Measurements from ENCODE around the gene PECR. TPM values are rescaled to one million over a fixed set of nuclear protein-coding genes. Genes with fewer than 3 reads are reported as not detected.
"Not testable (repeated sequence)": the region's sequence is repeated elsewhere in the genome, so short reads cannot be mapped to it uniquely, and the experiment has no call there.

PECR gene
- total RNA-seq, 1 experiment from 2014 or later: 15.3 TPM

- no peak for TF ChIP-seq CTCF (conservative IDR thresholded peaks at IDR 0.05)
- Histone ChIP-seq H4K8ac (replicated peaks; ENCODE audit: insufficient read length, low read depth, low read length) (no peak overlapping the region), H3T11ph (ENCODE audit: low read length) (no peak overlapping the region), H3K56ac (ENCODE audit: insufficient read length, low read depth, low read length) (no peak overlapping the region), H3K4ac (ENCODE audit: low read depth, low read length) (no peak overlapping the region), H4K91ac (ENCODE audit: insufficient read length, low read depth, low read length) (no peak overlapping the region), H2BK12ac (ENCODE audit: insufficient read length, low read depth, low read length) (no peak overlapping the region), H3K18ac (ENCODE audit: insufficient read length, low read depth, low read length) (no peak overlapping the region), H3K9ac (ENCODE audit: extremely low read depth, insufficient read length, low read length) (peak overlapping the region; percentile 91), H3K79me1 (ENCODE audit: insufficient read depth, low read depth, low read length, poor library complexity, severe bottlenecking) (no peaks in the 10 kb centered on the region), H3K23ac (ENCODE audit: insufficient read length, low read depth, low read length) (no peak overlapping the region), H3K4me1 (ENCODE audit: insufficient read depth, low read length) (no peaks in the 10 kb centered on the region), H3K79me2 (ENCODE audit: insufficient read depth, low read length) (peaks cover 15% of the 10 kb centered on the region; the same call in 1 of the 2 replicates), H2BK20ac (ENCODE audit: low read depth, low read length, poor library complexity, severe bottlenecking) (no peak overlapping the region), H2BK120ac (ENCODE audit: low read depth, low read length, poor library complexity, severe bottlenecking) (no peak overlapping the region), H4K5ac (ENCODE audit: insufficient read length, low read depth, low read length) (no peak overlapping the region), H3K27ac (ENCODE audit: insufficient read length, low read depth, low read length) (no peak overlapping the region), H4K20me1 (ENCODE audit: control insufficient read depth, insufficient read depth, insufficient read length) (no peaks in the 10 kb centered on the region), H3K23me2 (ENCODE audit: insufficient read length, low read depth, low read length, poor library complexity, severe bottlenecking) (peaks cover 6% of the 10 kb centered on the region), H2BK5ac (ENCODE audit: insufficient read length, low read length) (no peak overlapping the region), H2AFZ (ENCODE audit: low read length) (no peak overlapping the region), H2BK15ac (ENCODE audit: low read depth, low read length) (no peak overlapping the region), H3K4me2 (ENCODE audit: insufficient read depth, insufficient read length, low read length) (peak overlapping the region; percentile 91), H3K14ac (ENCODE audit: insufficient read depth, low read length) (no peak overlapping the region), H3K27me3 (ENCODE audit: insufficient read depth, low read length) (no peaks in the 10 kb centered on the region), H3K9me3 (ENCODE audit: control insufficient read depth, low read depth, low read length) (no peaks in the 10 kb centered on the region), H2AK5ac (ENCODE audit: insufficient read length, low read length) (no peak overlapping the region)
- H3K36me3 Mint-ChIP-seq (ENCODE audit: insufficient read depth in 1 of 3, low read depth in 3 of 3): peaks cover 2 to 9% (median 2%) of the 10 kb centered on the region in 3 experiments; a peak in 5 of 7 replicates
- WGBS (ENCODE audit: extremely low coverage, insufficient read length, low lambda C conversion rate): no CpG with 5 or more reads among the region's 6 CpGs
- no peak overlapping the region for H3K27ac Mint-ChIP-seq
- DNase-seq: no peak
- H3K9me3 Mint-ChIP-seq: no peaks in the 10 kb centered on the region
- peaks cover 17 to 18% of the 10 kb centered on the region in 2 experiments for H3K4me1 Mint-ChIP-seq
- peak overlapping the region; percentile 89 to 95 for H3K4me3 Mint-ChIP-seq
- H3K27me3 Mint-ChIP-seq (ENCODE audit: low read depth): no peaks in the 10 kb centered on the region
These were observed 69.3 kb downstream of the PECR start for GRCh38 chr2:216012133-216012829.

DNA sequence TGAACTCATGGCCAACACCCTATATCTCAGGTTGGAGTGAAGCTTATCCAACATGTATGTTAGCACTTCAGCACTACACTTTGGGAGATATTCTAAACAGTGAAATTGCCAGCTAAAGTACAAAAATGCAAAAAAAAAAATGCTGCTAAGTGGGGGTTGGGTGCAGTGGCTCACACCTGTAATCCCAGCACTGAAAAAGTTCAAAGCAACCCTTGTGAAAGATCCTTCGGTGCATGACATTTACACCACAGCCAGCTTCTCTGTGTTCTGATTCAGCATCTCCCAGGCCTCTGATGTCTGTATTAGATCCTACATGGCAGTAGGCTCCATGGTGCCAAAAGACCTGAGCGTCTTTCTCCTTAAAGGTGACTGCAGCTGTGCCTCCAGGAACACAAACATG is 72.4 kb downstream of the PECR start:
- peaks cover 18% of the 10 kb centered on the region; the same call in 1 of the 2 replicates for H3K79me2 ChIP-seq (ENCODE audit: insufficient read depth, low read length)

More for the DNA sequence above, 72.4 kb downstream of the PECR start:
- not testable (repeated sequence) for H3K36me3 Mint-ChIP-seq (ENCODE audit: insufficient read depth in 1 of 3, low read depth in 3 of 3); H3K23me2 ChIP-seq (ENCODE audit: insufficient read length, low read depth, low read length, poor library complexity, severe bottlenecking); H3K9me3 ChIP-seq (ENCODE audit: control insufficient read depth, low read depth, low read length); H3K79me1 ChIP-seq (ENCODE audit: insufficient read depth, low read depth, low read length, poor library complexity, severe bottlenecking); H3K4me3 Mint-ChIP-seq; H4K5ac ChIP-seq (ENCODE audit: insufficient read length, low read depth, low read length); H3K27ac ChIP-seq (ENCODE audit: insufficient read length, low read depth, low read length); H3K27me3 ChIP-seq (ENCODE audit: insufficient read depth, low read length); H2AK5ac ChIP-seq (ENCODE audit: insufficient read length, low read length); H2AFZ ChIP-seq (ENCODE audit: low read length); H2BK12ac ChIP-seq (ENCODE audit: insufficient read length, low read depth, low read length); DNase-seq; H3K4me2 ChIP-seq (ENCODE audit: insufficient read depth, insufficient read length, low read length); H3K14ac ChIP-seq (ENCODE audit: insufficient read depth, low read length); H3K27me3 Mint-ChIP-seq (ENCODE audit: low read depth); H2BK5ac ChIP-seq (ENCODE audit: insufficient read length, low read length); H3T11ph ChIP-seq (ENCODE audit: low read length); H4K20me1 ChIP-seq (ENCODE audit: control insufficient read depth, insufficient read depth, insufficient read length); H2BK120ac ChIP-seq (ENCODE audit: low read depth, low read length, poor library complexity, severe bottlenecking); H3K9me3 Mint-ChIP-seq; H4K91ac ChIP-seq (ENCODE audit: insufficient read length, low read depth, low read length); H3K9ac ChIP-seq (ENCODE audit: extremely low read depth, insufficient read length, low read length); H3K23ac ChIP-seq (ENCODE audit: insufficient read length, low read depth, low read length); H3K56ac ChIP-seq (ENCODE audit: insufficient read length, low read depth, low read length); H2BK15ac ChIP-seq (ENCODE audit: low read depth, low read length); H3K27ac Mint-ChIP-seq; H3K4me1 ChIP-seq (ENCODE audit: insufficient read depth, low read length); H3K18ac ChIP-seq (ENCODE audit: insufficient read length, low read depth, low read length); H2BK20ac ChIP-seq (ENCODE audit: low read depth, low read length, poor library complexity, severe bottlenecking); H4K8ac ChIP-seq (replicated peaks; ENCODE audit: insufficient read length, low read depth, low read length); H3K4ac ChIP-seq (ENCODE audit: low read depth, low read length)
- WGBS (ENCODE audit: extremely low coverage, insufficient read length, low lambda C conversion rate): no CpG with 5 or more reads among the region's 2 CpGs
- H3K4me1 Mint-ChIP-seq: peaks cover 37 to 38% of the 10 kb centered on the region in 2 experiments

All from H9 (cell line).